ENCODE results near the gene HAVCR1. TPM values are rescaled to one million over a fixed set of nuclear protein-coding genes. Genes with fewer than 3 reads are reported as not detected.
A peak's percentile ranks its signal among the peaks of the same experiment; 100 is the strongest.

HAVCR1 gene
- not detected for total RNA-seq

GRCh38 chr5:157059093-157059539 lies at the start of gene HAVCR1:
Gene HAVCR1, minus strand, starts transcription at chr5:157059116. Its CDS starts 1,173 bp downstream, at chr5:157057943.
- H3K27me3 ChIP-seq: no peaks in the 10 kb centered on the region
- H3K36me3 ChIP-seq: no peaks in the 10 kb centered on the region
- H3K4me3 ChIP-seq: no peak within 1 kb of the TSS
- H3K27ac ChIP-seq: no peak within 1 kb of the TSS
- DNase-seq (ENCODE audit: low spot score): no peak
- no peaks in the 10 kb centered on the region for H3K9me3 ChIP-seq
- TF ChIP-seq CTCF (IDR thresholded peaks at IDR 0.05): no peak
- H3K4me1 ChIP-seq: no peaks in the 10 kb centered on the region

GRCh38 chr5:157107508-157107907 lies 48.6 kb upstream of the HAVCR1 start:
- DNase-seq (ENCODE audit: low spot score): no peak
- no peaks in the 10 kb centered on the region for H3K4me1 ChIP-seq
- no peaks in the 10 kb centered on the region for H3K9me3 ChIP-seq
- H3K27ac ChIP-seq: peak overlapping the region in 1 of 2 donors; percentile 56
- H3K36me3 ChIP-seq: no peaks in the 10 kb centered on the region
- TF ChIP-seq CTCF (IDR thresholded peaks at IDR 0.05): no peak
- H3K27me3 ChIP-seq: no peaks in the 10 kb centered on the region
- no peak overlapping the region for H3K4me3 ChIP-seq

GRCh38 chr5:157106630-157107461 lies 47.9 kb upstream of the HAVCR1 start:
- Histone ChIP-seq H3K4me3 (no peak overlapping the region), H3K4me1 (no peaks in the 10 kb centered on the region), H3K27ac (peak overlapping the region; percentile 1 to 41), H3K36me3 (no peaks in the 10 kb centered on the region), H3K9me3 (no peaks in the 10 kb centered on the region), H3K27me3 (no peaks in the 10 kb centered on the region)
- no peak for TF ChIP-seq CTCF (IDR thresholded peaks at IDR 0.05)
- peak; percentile 74 for DNase-seq (ENCODE audit: low spot score)

GRCh38 chr5:157100140-157100679 lies 41.3 kb upstream of the HAVCR1 start:
- Histone ChIP-seq H3K27me3 (no peaks in the 10 kb centered on the region), H3K4me3 (no peak overlapping the region), H3K27ac (no peak overlapping the region), H3K36me3 (no peaks in the 10 kb centered on the region), H3K4me1 (no peaks in the 10 kb centered on the region), H3K9me3 (no peaks in the 10 kb centered on the region)
- no peak for DNase-seq (ENCODE audit: low spot score)
- TF ChIP-seq CTCF (IDR thresholded peaks at IDR 0.05): no peak

GRCh38 chr5:157088342-157088990 lies 29.6 kb upstream of the HAVCR1 start:
- Histone ChIP-seq H3K4me3 (no peak overlapping the region), H3K27ac (no peak overlapping the region), H3K9me3 (no peaks in the 10 kb centered on the region), H3K36me3 (no peaks in the 10 kb centered on the region), H3K27me3 (no peaks in the 10 kb centered on the region), H3K4me1 (no peaks in the 10 kb centered on the region)
- no peak for DNase-seq (ENCODE audit: low spot score)
- TF ChIP-seq CTCF (IDR thresholded peaks at IDR 0.05): no peak
